Nucleus accumbens (tissue), 56 donors: ENCODE measurements around the gene C7orf33.

Experiments
- DNase-seq, 56 donors: peaks; one replicate each; lab custom pipeline; 2025; lab: John Stamatoyannopoulos, UW

Gene C7orf33

GRCh38 chr7:148624735-148625134, 34.2 kb downstream of the C7orf33 start:
- DNase-seq: no peak

GRCh38 chr7:148625342-148625741, 34.8 kb downstream of the C7orf33 start:
- no peak for DNase-seq

GRCh38 chr7:148626828-148627227, 36.3 kb downstream of the C7orf33 start:
- no peak for DNase-seq

- no peak for DNase-seq
Measured at GRCh38 chr7:148628011-148628410, 37.4 kb downstream of the C7orf33 start.

- no peak for DNase-seq
Measured at GRCh38 chr7:148630078-148630477, 39.5 kb downstream of the C7orf33 start.

- no peak for DNase-seq
Measured at GRCh38 chr7:148633761-148634160, 43.2 kb downstream of the C7orf33 start.

GRCh38 chr7:148637094-148637493, 46.5 kb downstream of the C7orf33 start:
- no peak for DNase-seq

DNA sequence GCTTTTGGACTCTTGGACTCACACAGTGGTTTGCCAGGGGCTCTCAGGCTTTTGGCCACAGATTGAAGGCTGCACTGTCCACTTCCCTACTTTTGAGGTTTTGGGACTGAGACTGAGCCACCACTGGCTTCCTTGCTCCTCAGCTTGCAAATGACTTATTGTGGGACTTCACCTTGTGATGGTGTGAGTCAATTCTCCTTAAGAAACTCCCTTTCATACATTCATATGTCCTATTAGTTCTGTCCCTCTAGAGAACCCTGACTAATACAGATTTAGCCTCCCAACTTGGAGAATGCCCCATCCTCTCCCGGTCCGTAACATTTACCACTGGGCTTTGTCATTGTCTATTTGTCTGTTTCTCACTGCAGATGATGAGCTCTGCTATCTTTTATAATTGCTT, 55.3 kb downstream of the C7orf33 start:
- no peak for DNase-seq

GRCh38 chr7:148650232-148650858, 59.8 kb downstream of the C7orf33 start:
- no peak for DNase-seq

DNA sequence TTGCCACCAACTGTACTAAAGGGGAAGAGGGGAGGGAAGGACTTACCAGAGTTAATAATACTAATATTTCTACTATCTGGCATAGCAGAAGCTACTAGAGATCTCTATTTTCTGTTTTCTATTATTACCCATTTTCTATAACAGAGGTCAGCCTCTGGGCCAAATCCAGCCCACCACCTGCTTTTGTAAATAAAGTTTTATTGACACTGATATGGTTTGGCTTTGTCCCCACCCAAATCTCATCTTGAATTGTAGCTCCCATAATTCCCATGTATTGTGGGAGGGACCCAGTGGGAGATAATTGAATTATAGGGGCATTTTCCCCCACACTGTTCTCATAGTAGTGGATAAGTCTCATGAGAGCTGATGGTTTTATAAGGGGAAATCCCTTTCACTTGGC, 62.2 kb downstream of the C7orf33 start:
- DNase-seq: no peak

DNA sequence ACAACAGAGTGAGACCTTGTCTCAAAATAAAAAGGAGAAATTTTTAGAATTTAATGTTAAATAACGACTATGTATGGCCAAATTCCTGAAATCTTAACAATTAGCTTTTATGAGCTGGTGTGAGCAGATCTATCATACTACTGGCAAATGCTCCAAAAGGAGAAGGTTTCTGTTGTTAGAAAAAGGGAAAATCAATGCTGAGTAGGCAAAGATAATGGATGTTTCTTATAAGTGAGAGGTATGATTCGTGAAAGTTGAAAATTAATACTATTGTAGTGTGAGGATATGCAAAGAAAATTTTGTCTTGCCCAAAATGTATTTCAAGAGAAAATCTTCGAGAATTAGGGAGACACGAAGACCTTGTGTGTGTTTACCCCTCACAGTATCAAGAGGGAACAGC, 67.4 kb downstream of the C7orf33 start:
- DNase-seq: no peak

DNA sequence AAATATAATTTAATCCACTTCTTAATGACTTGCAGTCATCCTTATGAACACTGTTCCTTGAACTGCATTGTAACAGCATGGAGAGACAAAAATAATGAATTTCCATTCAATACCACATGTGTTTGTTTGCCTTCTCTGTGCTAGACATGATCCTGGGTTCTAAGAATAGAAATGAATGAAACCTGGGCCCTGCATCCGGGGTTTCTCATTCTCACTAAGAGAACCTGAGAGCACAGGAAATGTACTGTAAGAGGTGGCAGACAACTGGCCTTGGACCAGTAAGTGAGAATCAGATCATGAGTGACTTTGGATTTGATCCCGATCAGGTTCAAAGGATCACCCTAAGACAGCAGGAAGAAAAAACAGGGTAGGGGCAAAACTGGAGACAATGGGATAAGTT, 70.9 kb downstream of the C7orf33 start:
- DNase-seq: no peak

GRCh38 chr7:148662646-148663045, 72.1 kb downstream of the C7orf33 start:
- DNase-seq: no peak

DNA sequence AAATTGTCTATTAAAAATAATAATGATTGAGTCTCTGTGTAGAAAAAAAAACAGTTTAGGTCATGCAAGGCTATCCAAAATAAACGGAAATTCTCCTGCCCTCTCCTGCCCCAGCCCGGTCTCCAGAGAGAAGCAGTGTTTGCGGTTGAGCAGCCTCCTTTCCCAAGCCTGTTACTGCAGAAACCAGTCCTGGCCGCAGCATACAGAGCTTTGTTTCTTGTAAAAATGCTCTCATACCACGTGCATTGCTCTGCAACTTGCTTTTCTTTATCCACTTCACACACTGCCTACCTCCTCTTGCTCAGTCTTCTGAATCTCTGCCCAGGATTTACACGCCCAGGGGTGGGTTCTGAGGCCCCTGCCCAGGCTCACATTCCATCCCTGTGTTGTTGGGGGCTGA, 73.8 kb downstream of the C7orf33 start:
- peak in 17 of 56 donors; percentile 1 to 31 (median 10) for DNase-seq

DNA sequence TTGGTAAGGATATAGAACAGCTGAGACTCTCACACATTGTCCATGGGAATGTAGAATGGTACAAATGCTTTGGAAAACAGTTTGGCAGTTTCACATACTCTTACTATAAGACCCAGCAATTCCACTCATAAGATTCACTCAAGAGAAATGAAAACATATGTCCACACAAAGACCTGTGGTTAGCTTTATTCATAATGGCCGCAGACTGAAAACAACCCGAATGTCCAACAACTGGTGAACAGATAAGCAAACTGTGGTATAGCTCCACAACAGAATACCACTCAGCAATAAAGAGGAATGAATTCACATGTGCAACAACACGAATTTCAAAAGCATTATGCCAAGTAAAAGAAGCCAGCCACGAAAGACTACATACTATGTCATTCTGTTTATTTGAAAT, 74.7 kb downstream of the C7orf33 start:
- no peak for DNase-seq
